GM23248 (cell line): ENCODE data around the gene SPATA1. TPM values are rescaled to one million over a fixed set of nuclear protein-coding genes. Genes with fewer than 3 reads are reported as not detected.

Experiments
- DNase-seq: peaks from one replicate; pipeline ENCODE4 v3.0.0-alpha.2; 2015
- H2AFZ ChIP-seq: fragments of 200-600 bp; sonication (generic); 2 replicates; pipeline ENCODE4 v1.6.1; 2016; ENCODE audit warnings: antibody characterized with exemption
- H3F3A ChIP-seq: fragments of 200-600 bp; sonication (generic); 2 replicates; pipeline ENCODE4 v1.6.1; 2016; ENCODE audit warnings: mild to moderate bottlenecking, antibody characterized with exemption, mixed run types; ENCODE audit not compliant: insufficient read depth
- H3K27ac ChIP-seq: fragments of 200-600 bp; sonication (generic); 2 replicates; pipeline ENCODE4 v1.5.1; 2016; ENCODE audit warnings: mild to moderate bottlenecking
- H3K27me3 ChIP-seq: fragments of 200-600 bp; sonication (generic); replicated peaks from 2 replicates; pipeline ENCODE4 v1.6.1; 2016; ENCODE audit warnings: mild to moderate bottlenecking; ENCODE audit not compliant: insufficient read depth
- H3K36me3 ChIP-seq: fragments of 200-600 bp; sonication (generic); 2 replicates; pipeline ENCODE4 v1.6.1; 2016; ENCODE audit warnings: low read depth, mild to moderate bottlenecking
- H3K4me1 ChIP-seq: fragments of 200-600 bp; sonication (generic); 2 replicates; pipeline ENCODE4 v1.6.1; 2016; ENCODE audit warnings: mild to moderate bottlenecking; ENCODE audit not compliant: insufficient read depth
- H3K4me2 ChIP-seq: fragments of 200-600 bp; sonication (generic); one replicate; pipeline ENCODE4 v1.6.1; 2016; ENCODE audit warnings: mild to moderate bottlenecking; ENCODE audit not compliant: unreplicated experiment
- H3K4me3 ChIP-seq: fragments of 200-600 bp; sonication (generic); 2 replicates; pipeline ENCODE4 v1.5.1; 2016; ENCODE audit warnings: mild to moderate bottlenecking
- H3K79me2 ChIP-seq: fragments of 200-600 bp; sonication (generic); 2 replicates; pipeline ENCODE4 v1.6.1; 2016; ENCODE audit warnings: mild to moderate bottlenecking; ENCODE audit not compliant: insufficient read depth
- H3K9ac ChIP-seq: fragments of 200-600 bp; sonication (generic); 2 replicates; pipeline ENCODE4 v1.6.1; 2016; ENCODE audit warnings: mild to moderate bottlenecking
- H3K9me2 ChIP-seq: fragments of 200-600 bp; sonication (generic); 2 replicates; pipeline ENCODE4 v1.6.1; 2016; ENCODE audit warnings: mixed run types, mild to moderate bottlenecking, moderate library complexity; ENCODE audit not compliant: insufficient read depth
- H3K9me3 ChIP-seq: fragments of 200-600 bp; sonication (generic); one replicate; pipeline ENCODE4 v1.6.1; 2017; ENCODE audit warnings: low read depth
- H4K20me1 ChIP-seq: fragments of 200-600 bp; sonication (generic); 2 replicates; pipeline ENCODE4 v1.6.0; 2016; ENCODE audit not compliant: insufficient read depth
- EZH2 ChIP-seq: fragments of 200-600 bp; sonication (generic); IDR thresholded peaks from 2 replicates; pipeline ENCODE4 v1.6.1; 2018; ENCODE audit warnings: antibody characterized with exemption, mild to moderate bottlenecking; ENCODE audit not compliant: insufficient read depth, poor library complexity, severe bottlenecking
- EZH2phosphoT487 ChIP-seq: fragments of 200-600 bp; sonication (generic); IDR thresholded peaks from 2 replicates; pipeline ENCODE4 v1.6.1; 2018; ENCODE audit warnings: antibody characterized with exemption, moderate library complexity, mild to moderate bottlenecking, low read depth; ENCODE audit not compliant: insufficient read depth
- WGBS, 2 experiments: methylation state at CpG; one replicate each; pipeline ENCODE4 v1.1.6; 2015 to 2017; ENCODE audit warnings: low lambda C conversion rate in 2 of 2, low coverage in 1 of 2; ENCODE audit errors: missing lambda C conversion rate in 2 of 2; 5-methylcytosine and 5-hydroxymethylcytosine counted together
- in situ Hi-C: fragments of 300-500 bp; cut with MboI; formaldehyde crosslinking; loops from 2 replicates; pipeline ENCODE4 v1.15.0; 2020
- polyA plus RNA-seq: library from polyadenylated mRNA; unstranded; fragments of >200 nt; fragmentation: Nextera tagmentation; extraction: Ambion mirVana; gene quantifications from 2 replicates; pipeline ENCODE4 v1.2.1, GENCODE V29; 2016
- total RNA-seq: library from RNA; depleted of rRNA; stranded (reverse); fragments of >200 nt; shearing (Covaris generic); gene quantifications from 2 replicates; pipeline ENCODE4 v1.2.3, GENCODE V29; 2014

Gene SPATA1
- total and polyA plus RNA-seq, 2 experiments from 2014 or later = 1.0 TPM; not detected in 1

DNA sequence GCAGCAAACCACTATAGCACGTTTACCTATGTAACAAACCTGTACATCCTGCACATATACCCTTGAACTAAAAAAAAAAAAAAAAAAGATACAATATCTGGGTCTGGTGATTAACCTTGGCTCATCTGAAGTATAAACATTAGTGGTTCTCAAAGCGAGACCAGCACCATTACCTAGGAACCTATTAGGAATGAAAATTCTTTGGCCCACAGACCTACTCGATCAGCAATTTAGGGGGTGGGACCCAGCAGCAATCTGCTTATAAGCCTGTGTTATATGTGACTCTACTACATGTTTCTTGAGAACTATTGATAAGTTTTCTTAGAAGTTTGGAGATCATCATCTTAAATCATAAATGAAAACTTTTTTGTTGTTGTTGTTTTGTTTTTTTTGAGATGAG, 9.7 kb upstream of the SPATA1 start:
- no peak overlapping the region for H3K9ac ChIP-seq
- H3K4me2 ChIP-seq = no peak overlapping the region
- H2AFZ ChIP-seq = no peak overlapping the region
- peaks cover 6% of the 10 kb centered on the region; the same call in 1 of the 2 replicates for H4K20me1 ChIP-seq
- DNase-seq = no peak
- H3K27me3 ChIP-seq = no peaks in the 10 kb centered on the region
- H3K4me3 ChIP-seq = no peak overlapping the region
- in situ Hi-C loops = loop anchor here (25.0 kb wide), 1 partner anchor 441 kb away; no protein-coding TSS in a partner anchor
- no peak overlapping the region for H3K27ac ChIP-seq
- H3K4me1 ChIP-seq = peaks cover 9% of the 10 kb centered on the region; the same call in 1 of the 2 replicates
- peaks cover 77% of the 10 kb centered on the region for H3K36me3 ChIP-seq
- H3K79me2 ChIP-seq = peaks cover 56% of the 10 kb centered on the region
- 92 to 97% methylated on average over 3 of the region's 3 CpGs for WGBS, 2 experiments
- TF ChIP-seq EZH2phosphoT487 (no peak), EZH2 (no peak)
- no peaks in the 10 kb centered on the region for H3K9me2 ChIP-seq
- H3K9me3 ChIP-seq = no peaks in the 10 kb centered on the region
- peaks cover 65% of the 10 kb centered on the region for H3F3A ChIP-seq

DNA sequence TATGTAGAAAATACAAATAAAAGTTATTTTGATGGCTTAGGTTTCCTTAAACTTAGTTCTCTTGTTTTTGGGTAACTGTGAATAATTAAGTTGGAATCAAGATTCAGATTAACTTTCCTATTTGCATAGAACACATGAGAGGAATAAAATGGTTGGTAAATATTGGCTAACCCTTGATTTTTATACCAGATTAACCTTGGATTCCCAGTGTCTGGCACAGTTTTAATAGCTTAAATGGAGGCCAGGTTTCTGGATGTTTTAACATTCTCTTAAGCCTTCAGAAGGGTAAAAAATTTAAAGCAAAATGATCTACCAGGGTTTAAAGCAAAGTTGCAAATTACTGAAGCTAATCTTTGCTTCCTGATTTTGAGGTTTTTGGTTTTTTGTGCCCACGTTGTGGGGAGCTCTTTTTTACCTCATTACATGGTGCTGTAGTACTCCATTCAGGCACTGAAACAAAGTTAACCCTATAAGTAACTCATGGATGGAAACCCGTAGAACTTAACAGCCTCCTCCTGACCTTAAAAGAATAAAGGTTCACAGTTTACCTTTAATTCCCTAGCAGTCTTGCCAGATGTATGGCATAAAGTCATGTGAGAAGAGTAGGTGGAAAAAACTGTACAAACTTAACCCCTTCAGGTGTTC, 8.4 kb upstream of the SPATA1 start:
- TF ChIP-seq EZH2 (no peak), EZH2phosphoT487 (no peak)
- in situ Hi-C loops = loop anchor here (25.0 kb wide), 1 partner anchor 440 kb away; no protein-coding TSS in a partner anchor
- Histone ChIP-seq H3K9ac (no peak overlapping the region), H3K27ac (no peak overlapping the region), H3K4me2 (no peak overlapping the region), H3K79me2 (peaks cover 68% of the 10 kb centered on the region), H3K9me3 (no peaks in the 10 kb centered on the region), H3K9me2 (no peaks in the 10 kb centered on the region), H4K20me1 (peaks cover 12% of the 10 kb centered on the region), H2AFZ (no peak overlapping the region), H3K36me3 (peaks cover 66% of the 10 kb centered on the region), H3F3A (peaks cover 57% of the 10 kb centered on the region), H3K27me3 (no peaks in the 10 kb centered on the region), H3K4me1 (peaks cover 11% of the 10 kb centered on the region), H3K4me3 (no peak overlapping the region)
- DNase-seq = no peak
- 43 to 50% methylated on average over 2 of the region's 2 CpGs for WGBS, 2 experiments

DNA sequence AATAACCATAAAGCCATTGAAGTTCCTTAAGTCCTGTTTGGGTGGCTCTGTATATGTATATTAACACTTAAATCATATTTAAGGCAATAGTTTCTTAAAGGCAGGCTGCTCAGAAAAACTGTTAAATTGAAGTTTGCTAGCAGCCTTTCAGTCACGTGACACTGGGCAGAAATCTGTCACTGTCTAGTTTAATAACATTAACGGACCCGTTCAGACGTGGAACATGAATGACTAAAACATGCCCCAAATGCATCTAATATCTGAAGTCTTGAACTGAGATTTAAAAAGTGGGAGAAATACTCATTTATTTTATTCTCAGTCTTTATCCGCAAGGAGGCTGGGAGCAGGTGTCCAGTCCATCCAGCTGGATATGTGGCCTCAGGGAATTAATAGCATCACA, 3.3 kb upstream of the SPATA1 start:
- Histone ChIP-seq H3K4me2 (peak overlapping the region; percentile 98), H3F3A (peaks cover 44% of the 10 kb centered on the region), H3K4me1 (peaks cover 32% of the 10 kb centered on the region), H3K36me3 (peaks cover 36% of the 10 kb centered on the region), H4K20me1 (peaks cover 22% of the 10 kb centered on the region), H3K79me2 (peaks cover 88% of the 10 kb centered on the region), H3K27ac (no peak overlapping the region), H3K9me3 (no peaks in the 10 kb centered on the region), H3K4me3 (peak overlapping the region; percentile 95), H3K27me3 (no peaks in the 10 kb centered on the region), H3K9me2 (no peaks in the 10 kb centered on the region), H3K9ac (peak overlapping the region; percentile 96; the same call in 1 of the 2 replicates), H2AFZ (no peak overlapping the region)
- DNase-seq = no peak
- in situ Hi-C loops = no loop called here
- TF ChIP-seq EZH2 (no peak), EZH2phosphoT487 (no peak)
- WGBS, 2 experiments = 51 to 52% methylated on average over 5 of the region's 5 CpGs

DNA sequence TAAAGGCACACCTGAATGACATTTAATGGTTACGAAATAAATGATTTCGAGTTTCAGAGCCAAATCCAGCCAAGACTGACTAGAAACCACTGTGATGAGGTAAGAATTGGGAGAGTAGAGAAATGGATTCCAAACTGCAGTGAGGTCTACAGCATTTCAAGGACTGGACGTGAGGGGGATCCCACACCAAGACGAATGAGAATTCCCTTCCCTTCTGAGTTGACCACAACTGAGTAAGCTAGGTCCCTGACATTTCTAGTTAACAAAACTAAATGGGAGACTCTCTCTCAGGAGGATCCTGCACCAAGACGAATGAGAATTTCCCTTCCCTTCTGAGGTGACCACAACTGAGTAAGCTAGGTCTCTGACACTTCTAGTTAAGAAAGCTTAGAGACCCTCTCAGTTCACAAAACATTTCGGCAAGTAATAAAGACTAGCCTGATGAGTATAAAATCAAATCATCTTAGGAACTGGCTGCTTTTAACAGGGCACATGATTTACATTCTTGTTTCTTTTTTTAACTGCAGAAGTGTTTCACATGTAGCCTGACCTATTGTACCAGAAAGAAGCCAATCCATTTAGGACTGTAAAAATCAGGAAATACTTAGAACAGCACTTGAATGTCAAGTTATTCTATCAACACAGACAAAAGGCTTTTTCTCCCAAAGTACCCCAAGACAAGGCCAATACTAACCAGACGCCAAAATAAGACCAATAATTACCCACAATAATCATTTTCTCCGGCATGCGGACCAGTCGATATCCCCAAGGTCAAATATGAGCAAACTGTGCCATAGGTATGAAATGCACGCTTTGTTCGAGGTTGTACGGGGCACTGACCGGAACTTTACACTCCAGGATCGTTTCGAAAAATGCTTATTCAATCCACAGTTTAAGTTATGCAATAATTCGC, 1.4 kb upstream of the SPATA1 start:
- in situ Hi-C loops = no loop called here
- Histone ChIP-seq H3K9me2 (no peaks in the 10 kb centered on the region), H3K4me1 (peaks cover 32% of the 10 kb centered on the region)

More for the DNA sequence above, 1.4 kb upstream of the SPATA1 start:
- H3K9ac ChIP-seq = peak overlapping the region; percentile 96
- peak; percentile 71 for DNase-seq
- peaks cover 80% of the 10 kb centered on the region for H3K79me2 ChIP-seq
- H3K27ac ChIP-seq = peak overlapping the region; percentile 95
- peak overlapping the region; percentile 98 for H3K4me2 ChIP-seq
- H4K20me1 ChIP-seq = peaks cover 16% of the 10 kb centered on the region
- no peaks in the 10 kb centered on the region for H3K27me3 ChIP-seq
- TF ChIP-seq EZH2 (no peak), EZH2phosphoT487 (no peak)
- H2AFZ ChIP-seq = peak overlapping the region; percentile 82
- H3F3A ChIP-seq = peaks cover 31% of the 10 kb centered on the region
- peaks cover 16% of the 10 kb centered on the region; the same call in 1 of the 2 replicates for H3K36me3 ChIP-seq
- peak overlapping the region; percentile 95 for H3K4me3 ChIP-seq
- 4 to 5% methylated on average over 17 of the region's 17 CpGs for WGBS, 2 experiments
- no peaks in the 10 kb centered on the region for H3K9me3 ChIP-seq
